ENCODE results near the gene KCNJ18. TPM values are rescaled to one million over a fixed set of nuclear protein-coding genes. Genes with fewer than 3 reads are reported as not detected.
"Not testable (repeated sequence)": the region's sequence is repeated elsewhere in the genome, so short reads cannot be mapped to it uniquely, and the experiment has no call there.

Gene KCNJ18
- total RNA-seq, 1 donor from 2014 or later, result not detected

DNA sequence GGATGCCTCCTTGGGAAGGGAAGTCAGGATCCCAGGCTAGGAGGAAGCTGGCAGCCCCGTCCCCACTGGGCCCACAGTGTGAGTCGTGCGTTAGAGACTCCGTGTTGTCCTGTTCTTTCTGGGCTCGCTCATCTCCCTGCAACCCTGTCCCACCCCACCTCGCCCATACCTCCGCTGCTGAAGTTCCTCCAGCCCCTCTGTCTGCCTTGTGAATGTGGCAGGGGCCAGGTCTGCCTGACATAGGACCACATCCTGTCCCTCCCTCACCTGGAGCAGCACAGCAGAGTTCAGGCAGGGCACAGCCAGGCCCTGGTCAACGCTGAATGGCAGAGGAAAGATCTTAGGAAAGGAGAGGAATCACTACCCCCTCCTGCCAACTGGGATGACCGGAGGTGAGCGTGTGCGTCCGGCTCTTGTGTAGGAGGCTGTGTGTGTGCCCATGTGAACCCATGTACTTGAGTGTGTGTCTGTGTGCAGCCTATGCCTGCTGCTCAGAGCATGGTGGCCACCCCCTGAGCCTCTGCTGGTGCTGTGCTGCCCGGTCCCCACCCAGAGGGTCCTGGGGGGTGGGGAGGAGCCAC, 12.8 kb downstream of the KCNJ18 start:
- Histone ChIP-seq H3K27ac (replicated peaks) (no peak overlapping the region), H3K36me3 (no peaks in the 10 kb centered on the region), H3K4me1 (no peaks in the 10 kb centered on the region), H3K27me3 (ENCODE audit: low read depth) (peaks cover 14% of the 10 kb centered on the region), H3K9me3 (replicated peaks) (no peaks in the 10 kb centered on the region), H3K4me3 (no peak overlapping the region)
- no peak for DNase-seq
- intact Hi-C loops (cut with micrococcal nuclease), result no loop called here
- TF ChIP-seq, protein P1, sequence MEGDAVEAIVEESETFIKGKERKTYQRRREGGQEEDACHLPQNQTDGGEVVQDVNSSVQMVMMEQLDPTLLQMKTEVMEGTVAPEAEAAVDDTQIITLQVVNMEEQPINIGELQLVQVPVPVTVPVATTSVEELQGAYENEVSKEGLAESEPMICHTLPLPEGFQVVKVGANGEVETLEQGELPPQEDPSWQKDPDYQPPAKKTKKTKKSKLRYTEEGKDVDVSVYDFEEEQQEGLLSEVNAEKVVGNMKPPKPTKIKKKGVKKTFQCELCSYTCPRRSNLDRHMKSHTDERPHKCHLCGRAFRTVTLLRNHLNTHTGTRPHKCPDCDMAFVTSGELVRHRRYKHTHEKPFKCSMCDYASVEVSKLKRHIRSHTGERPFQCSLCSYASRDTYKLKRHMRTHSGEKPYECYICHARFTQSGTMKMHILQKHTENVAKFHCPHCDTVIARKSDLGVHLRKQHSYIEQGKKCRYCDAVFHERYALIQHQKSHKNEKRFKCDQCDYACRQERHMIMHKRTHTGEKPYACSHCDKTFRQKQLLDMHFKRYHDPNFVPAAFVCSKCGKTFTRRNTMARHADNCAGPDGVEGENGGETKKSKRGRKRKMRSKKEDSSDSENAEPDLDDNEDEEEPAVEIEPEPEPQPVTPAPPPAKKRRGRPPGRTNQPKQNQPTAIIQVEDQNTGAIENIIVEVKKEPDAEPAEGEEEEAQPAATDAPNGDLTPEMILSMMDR (IDR thresholded peaks at IDR 0.05; ENCODE audit: borderline replicate concordance), result no peak

DNA sequence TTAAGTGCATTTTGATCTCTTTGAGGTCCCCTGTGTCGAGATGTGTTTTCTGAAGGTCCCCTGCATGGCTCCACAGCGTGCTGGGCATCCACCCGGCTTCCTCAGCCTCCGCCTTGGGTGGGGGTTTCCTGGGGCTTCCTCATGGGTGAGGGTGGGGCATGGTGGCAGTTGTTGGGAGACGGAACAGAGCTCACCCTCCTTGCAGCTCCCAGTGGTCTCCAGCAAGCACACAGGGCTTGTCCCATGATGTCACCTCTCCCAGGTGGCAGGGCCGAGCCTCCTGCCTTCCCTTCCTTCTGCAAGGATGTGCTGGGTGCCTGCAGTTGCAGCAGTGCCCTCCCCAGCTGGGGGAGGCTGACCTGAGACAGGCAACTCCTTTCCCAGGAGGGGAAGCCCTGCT, 13.4 kb downstream of the KCNJ18 start:
- DNase-seq; H3K36me3 ChIP-seq; H3K27ac ChIP-seq (replicated peaks); H3K4me1 ChIP-seq; intact Hi-C loops (cut with micrococcal nuclease); H3K9me3 ChIP-seq (replicated peaks); H3K4me3 ChIP-seq: not testable (repeated sequence)
- H3K27me3 ChIP-seq (ENCODE audit: low read depth), result peaks cover 14% of the 10 kb centered on the region

DNA sequence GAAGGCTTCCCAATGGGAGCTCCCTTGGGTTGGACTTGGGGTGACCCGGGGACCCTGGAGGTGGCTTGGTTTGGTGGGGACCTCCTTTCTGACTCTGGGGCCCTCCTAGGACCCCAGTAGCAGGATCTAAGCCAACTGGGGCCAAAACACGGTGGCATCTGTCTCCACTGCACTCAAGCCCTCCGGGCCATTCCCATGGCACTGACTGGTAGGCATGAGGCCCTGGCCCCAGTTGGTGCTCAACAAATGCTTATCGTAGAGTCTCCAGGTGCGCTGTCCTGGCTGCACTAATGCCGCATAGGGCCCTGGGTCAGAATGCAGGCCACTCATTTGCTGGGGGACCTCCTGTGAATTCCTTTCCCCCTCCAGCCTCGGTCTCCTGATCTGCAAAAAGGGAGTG, 14.2 kb downstream of the KCNJ18 start:
- H3K9me3 ChIP-seq (replicated peaks); DNase-seq; H3K4me3 ChIP-seq; H3K27ac ChIP-seq (replicated peaks); intact Hi-C loops (cut with micrococcal nuclease); H3K36me3 ChIP-seq; H3K4me1 ChIP-seq: not testable (repeated sequence)
- H3K27me3 ChIP-seq (ENCODE audit: low read depth), result peaks cover 14% of the 10 kb centered on the region

DNA sequence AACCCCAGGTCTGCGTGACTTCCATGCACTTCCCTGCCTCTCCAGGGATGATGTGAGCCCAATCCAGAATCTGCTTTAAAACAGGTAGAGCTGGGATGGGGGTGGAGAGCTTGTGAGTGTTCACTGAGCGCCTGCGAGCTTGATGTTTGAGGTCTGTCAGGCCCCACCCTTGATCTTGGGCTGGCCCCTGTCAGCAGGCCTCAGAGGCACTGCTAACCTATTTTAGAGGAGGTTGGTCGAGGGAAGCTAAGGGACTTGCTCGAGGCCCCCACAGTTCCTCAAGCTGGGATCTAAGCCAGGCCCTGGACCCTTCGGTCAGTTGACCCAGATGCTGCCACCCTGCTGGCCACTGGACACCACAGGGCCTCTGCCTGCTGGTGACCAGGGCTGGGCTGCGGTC, 14.8 kb downstream of the KCNJ18 start:
- H3K36me3 ChIP-seq; H3K4me3 ChIP-seq; DNase-seq; H3K4me1 ChIP-seq; intact Hi-C loops (cut with micrococcal nuclease); H3K27ac ChIP-seq (replicated peaks); H3K9me3 ChIP-seq (replicated peaks): not testable (repeated sequence)
- peaks cover 14% of the 10 kb centered on the region for H3K27me3 ChIP-seq (ENCODE audit: low read depth)

DNA sequence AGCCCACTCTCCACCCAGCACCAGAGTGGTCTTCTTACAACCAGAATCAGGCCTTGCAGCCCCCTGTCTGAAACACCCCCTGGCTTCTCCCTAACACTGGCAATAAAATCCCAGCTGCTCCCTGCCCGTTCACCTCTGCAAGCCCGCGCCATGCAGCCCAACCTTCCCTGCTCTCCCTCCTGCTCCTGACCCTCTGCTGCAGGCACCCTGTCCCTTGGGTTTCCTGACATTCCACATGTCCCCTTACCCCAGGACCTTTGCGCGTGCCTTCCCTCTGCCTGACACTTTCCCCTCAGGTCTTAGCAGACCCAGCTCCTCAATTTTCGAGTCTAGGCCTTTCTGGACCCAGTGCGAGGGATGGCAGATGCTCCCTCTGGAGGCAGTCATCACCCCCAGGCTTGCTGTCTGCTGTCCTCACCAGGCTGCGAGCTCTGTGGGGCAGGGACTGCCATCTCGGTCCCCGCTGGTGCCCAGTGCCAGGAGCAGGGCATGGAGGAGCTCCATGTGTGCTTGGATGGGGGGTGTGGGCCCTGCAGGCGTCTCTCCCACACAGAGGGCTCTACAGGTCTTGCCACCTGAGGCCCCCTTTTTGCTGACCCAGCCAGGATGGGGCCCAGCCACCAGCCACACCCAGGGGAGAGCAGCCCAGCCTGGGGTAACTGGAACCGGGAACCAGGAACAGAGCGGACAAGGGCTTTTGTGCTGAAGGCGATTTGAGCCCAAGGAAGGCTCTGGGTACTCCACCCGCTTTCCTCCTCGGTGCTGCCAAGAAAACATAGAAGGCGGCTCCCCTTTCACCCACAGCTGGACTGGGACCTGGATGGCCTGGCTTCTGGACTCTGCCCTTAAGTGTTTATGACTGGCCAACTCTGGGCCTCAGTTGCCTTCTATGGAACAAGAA, 15.6 kb downstream of the KCNJ18 start:
- H3K36me3 ChIP-seq; intact Hi-C loops (cut with micrococcal nuclease); H3K4me1 ChIP-seq; H3K9me3 ChIP-seq (replicated peaks); DNase-seq; H3K4me3 ChIP-seq; H3K27ac ChIP-seq (replicated peaks): not testable (repeated sequence)
- peaks cover 14% of the 10 kb centered on the region for H3K27me3 ChIP-seq (ENCODE audit: low read depth)

DNA sequence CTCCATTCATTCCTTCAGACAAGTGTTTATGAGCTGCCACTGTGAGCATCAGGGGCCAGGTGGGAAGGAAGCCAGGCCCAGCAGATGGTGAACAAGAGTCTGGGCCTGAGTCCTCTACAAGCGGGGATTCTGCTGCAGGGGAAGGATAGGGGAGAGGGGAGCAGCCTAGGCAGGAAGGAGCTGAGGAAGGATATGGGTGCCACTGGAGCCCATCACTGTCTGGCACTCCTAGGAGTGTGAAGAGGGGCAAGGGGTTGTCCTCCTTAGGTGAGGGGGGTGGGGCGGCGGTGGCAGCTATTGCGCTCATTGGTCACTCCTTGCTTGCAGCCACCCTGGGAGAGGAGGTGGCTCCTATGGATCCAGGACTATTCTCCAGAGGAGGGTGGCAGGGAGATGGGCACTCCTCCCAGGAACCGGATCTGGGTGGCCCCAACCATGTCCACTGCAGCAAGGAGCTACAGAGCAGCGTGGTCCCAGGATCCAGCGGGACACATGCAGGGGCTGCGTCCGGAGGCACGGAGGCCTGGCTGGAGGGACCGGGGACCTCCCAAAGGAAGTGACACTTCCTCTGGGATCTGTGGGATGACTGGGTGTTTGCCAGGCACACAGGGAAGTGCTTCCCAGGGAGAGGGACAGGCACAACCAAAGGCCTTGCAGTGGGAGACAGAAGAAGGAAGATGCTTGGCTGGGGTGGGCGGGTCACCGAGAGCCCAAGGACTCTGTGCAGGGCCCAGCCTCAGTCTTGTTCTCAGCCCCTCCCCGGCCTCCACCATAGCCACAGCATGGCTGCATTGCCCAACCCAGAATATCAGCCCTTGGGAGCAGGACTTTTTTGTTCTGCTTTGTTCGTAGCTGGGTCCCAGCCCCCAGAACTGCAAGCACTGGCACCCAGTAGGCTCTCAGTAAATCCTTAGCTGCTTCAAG, 16.6 kb downstream of the KCNJ18 start:
- H3K9me3 ChIP-seq (replicated peaks); DNase-seq; intact Hi-C loops (cut with micrococcal nuclease); H3K4me3 ChIP-seq; H3K36me3 ChIP-seq; H3K27ac ChIP-seq (replicated peaks); H3K4me1 ChIP-seq: not testable (repeated sequence)
- peaks cover 14% of the 10 kb centered on the region for H3K27me3 ChIP-seq (ENCODE audit: low read depth)

DNA sequence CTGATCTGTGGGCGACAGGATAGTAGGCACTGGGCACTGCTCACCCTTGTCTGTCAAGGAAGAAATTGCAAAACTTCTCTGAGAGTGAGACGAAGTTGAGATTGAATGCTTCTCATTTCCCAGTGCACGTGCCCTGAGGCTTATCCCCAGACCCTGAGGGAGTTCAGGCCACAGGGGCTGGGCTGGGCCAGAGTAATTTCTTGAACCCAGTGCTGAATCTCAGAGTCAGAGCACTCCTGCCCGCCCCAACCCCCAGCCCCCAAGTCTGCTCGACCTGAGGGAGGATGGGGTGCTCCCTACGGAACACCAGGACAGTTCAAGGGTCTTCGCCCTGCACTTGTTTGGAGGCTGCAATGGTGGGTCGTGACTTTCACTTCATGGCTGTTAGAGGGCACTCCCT, 17.7 kb downstream of the KCNJ18 start:
- H3K4me3 ChIP-seq; intact Hi-C loops (cut with micrococcal nuclease); H3K27ac ChIP-seq (replicated peaks); H3K4me1 ChIP-seq; H3K36me3 ChIP-seq; DNase-seq; H3K9me3 ChIP-seq (replicated peaks): not testable (repeated sequence)
- peaks cover 14% of the 10 kb centered on the region for H3K27me3 ChIP-seq (ENCODE audit: low read depth)

DNA sequence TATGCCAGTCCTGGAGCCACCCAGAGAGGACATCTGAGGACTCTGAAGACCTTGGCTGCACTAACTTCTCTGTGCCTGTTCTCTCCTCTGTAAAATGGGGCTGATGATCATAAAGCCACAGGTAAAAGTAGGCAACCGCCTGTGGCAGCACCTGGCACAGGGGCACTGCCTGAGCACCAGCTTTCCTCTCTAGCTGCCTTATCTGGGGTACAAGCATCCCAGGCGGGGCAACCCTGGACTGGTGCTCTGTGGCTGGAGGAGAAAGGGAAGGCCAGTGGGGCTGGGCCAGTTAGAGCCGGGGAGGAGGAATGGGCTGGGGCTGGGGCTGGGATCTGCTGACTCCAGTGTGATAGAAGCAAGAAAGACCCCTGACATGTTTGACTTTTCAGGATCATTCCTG, 18.2 kb downstream of the KCNJ18 start:
- H3K9me3 ChIP-seq (replicated peaks); H3K36me3 ChIP-seq; intact Hi-C loops (cut with micrococcal nuclease); H3K27me3 ChIP-seq (ENCODE audit: low read depth); H3K4me3 ChIP-seq; H3K4me1 ChIP-seq; DNase-seq; H3K27ac ChIP-seq (replicated peaks): not testable (repeated sequence)

Data from left ventricle myocardium inferior (tissue), 1 donor.